Retinal pigment epithelial cell (primary cell): ENCODE data around the gene CDC45.

Experiments
- DNase-seq: peaks from one replicate; pipeline ENCODE4 v3.0.0-alpha.2; 2010; ENCODE audit warnings: low read depth
- H3K4me3 ChIP-seq: 2 replicates; pipeline ENCODE4 v1.5.1; 2011; ENCODE audit warnings: mild to moderate bottlenecking, low read length, control low read depth, moderate library complexity
- TF ChIP-seq, protein P1 (sequence below): conservative IDR thresholded peaks from 2 replicates; pipeline ENCODE4 v1.5.1; 2011; ENCODE audit warnings: low read depth, low read length, control low read depth, inconsistent platforms

The CDC45 gene

GRCh38 chr22:19513823-19514222 lies 34.1 kb downstream of the CDC45 start:
- no peak for DNase-seq
- TF ChIP-seq, protein P1, sequence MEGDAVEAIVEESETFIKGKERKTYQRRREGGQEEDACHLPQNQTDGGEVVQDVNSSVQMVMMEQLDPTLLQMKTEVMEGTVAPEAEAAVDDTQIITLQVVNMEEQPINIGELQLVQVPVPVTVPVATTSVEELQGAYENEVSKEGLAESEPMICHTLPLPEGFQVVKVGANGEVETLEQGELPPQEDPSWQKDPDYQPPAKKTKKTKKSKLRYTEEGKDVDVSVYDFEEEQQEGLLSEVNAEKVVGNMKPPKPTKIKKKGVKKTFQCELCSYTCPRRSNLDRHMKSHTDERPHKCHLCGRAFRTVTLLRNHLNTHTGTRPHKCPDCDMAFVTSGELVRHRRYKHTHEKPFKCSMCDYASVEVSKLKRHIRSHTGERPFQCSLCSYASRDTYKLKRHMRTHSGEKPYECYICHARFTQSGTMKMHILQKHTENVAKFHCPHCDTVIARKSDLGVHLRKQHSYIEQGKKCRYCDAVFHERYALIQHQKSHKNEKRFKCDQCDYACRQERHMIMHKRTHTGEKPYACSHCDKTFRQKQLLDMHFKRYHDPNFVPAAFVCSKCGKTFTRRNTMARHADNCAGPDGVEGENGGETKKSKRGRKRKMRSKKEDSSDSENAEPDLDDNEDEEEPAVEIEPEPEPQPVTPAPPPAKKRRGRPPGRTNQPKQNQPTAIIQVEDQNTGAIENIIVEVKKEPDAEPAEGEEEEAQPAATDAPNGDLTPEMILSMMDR, result no peak

DNA sequence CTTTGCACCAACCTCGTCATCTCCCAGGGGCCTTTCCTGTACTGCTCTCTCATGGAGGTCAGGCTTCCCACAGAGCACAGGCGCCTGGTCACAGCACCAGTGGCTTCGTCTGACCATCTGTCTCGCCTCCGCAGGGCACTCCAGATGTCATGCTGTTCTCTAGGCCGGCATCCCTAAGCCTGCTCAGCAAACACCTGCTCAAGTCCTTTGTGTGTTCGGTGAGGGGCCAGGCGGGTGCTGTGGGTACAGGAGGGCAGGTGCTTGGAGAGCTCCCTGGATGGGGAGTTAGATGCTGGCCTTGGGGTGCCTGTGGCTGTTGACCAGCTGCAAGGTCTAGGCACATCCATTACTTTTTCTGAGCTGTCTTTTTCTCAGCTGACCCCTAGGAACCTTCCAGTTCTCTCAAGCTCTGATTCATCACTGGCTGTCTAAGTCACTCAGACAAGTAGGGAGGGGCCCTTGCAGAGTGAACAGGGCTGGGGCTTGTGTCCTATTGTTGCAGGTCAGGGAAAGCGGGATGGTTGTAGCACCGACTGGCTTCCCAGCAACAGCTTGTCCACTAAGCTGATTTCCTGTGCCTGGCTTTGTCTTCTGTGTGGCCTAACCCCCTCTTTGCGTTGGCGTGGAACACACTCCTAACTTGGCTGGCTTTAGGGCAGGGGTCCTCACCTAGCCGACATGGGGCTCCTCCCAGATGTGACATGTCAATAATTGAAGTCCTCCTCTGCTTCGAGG lies 35.3 kb downstream of the CDC45 start:
- no peak overlapping the region for H3K4me3 ChIP-seq
- TF ChIP-seq, protein P1, result no peak
- no peak for DNase-seq

More at GRCh38 chr22:19513823-19514222, 34.1 kb downstream of the CDC45 start:
- no peak overlapping the region for H3K4me3 ChIP-seq

DNA sequence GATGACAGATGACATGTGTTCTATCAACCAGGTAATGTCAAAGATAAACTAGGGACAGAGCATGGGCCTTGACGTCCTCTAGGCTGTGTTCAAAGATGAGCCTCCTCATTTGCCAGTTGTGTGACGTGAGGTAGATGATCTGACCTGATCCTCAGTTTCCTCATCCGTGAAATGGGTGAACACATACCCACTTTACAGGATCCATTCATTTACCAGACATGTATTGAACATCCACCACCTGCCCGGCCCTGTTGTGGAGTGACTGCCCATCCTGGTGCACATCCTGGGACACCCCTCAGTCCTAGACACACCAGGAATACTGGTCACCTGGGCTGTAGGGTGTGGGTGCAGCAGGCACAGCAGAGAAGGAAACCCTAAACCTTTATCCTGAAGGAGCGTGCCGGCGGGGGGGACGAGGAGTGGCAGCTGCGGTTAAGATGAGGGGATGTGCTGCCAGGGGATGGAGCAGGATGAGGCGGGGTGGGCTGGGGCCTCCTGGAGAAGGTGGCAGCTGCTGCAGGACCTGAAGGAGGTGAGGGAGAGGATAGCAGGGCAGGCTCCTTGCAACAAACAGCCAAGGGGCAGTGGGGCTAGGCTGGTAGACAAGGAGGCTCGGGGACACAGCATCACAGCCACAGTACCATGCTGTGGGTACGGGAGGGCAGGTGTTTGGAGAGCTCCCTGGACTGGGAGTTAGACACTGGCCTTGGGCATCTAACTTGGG lies 36.1 kb downstream of the CDC45 start:
- DNase-seq, result no peak
- TF ChIP-seq, protein P1, result no peak
- no peak overlapping the region for H3K4me3 ChIP-seq

DNA sequence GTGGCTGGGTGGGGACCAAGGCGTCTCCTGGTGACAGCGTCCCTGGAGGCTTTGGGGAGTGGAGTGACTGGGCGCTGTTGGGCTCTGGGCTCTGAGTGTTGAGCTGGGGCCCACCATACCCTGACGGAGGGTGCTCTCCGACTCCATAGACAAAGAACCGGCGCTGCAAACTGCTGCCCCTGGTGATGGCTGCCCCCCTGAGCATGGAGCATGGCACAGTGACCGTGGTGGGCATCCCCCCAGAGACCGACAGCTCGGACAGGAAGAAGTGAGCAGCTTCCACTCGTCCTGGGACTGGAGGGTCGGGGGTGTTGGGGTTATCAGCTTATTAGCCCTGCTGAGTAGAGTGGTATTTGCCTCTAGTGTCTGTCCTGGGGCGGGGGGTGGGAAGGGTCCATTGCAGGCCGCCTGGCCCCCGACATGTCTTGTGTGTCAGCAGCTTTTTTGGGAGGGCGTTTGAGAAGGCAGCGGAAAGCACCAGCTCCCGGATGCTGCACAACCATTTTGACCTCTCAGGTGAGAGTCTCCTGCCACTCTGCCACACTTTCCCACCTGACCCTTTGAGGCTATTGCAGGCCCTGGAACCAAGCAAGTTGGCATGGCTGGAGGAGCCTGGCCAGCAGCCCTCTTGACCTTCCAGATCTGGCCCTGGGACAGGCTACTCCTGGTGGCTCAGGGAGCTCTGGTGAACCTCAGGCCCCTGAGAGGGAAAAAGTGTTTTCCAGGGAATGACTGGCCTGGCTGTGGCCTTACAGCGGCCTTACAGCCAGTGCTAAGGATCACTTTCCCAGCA lies 36.9 kb downstream of the CDC45 start:
- TF ChIP-seq, protein P1, result no peak
- DNase-seq, result no peak

GRCh38 chr22:19517171-19517500 lies 37.4 kb downstream of the CDC45 start:
- DNase-seq, result no peak
- TF ChIP-seq, protein P1, result no peak
- no peak overlapping the region for H3K4me3 ChIP-seq

More for the DNA sequence above, 36.9 kb downstream of the CDC45 start:
- no peak overlapping the region for H3K4me3 ChIP-seq

- H3K4me3 ChIP-seq, result no peak overlapping the region
- no peak for DNase-seq
- TF ChIP-seq, protein P1, result no peak
Measured at GRCh38 chr22:19517919-19518611, 38.3 kb downstream of the CDC45 start.
